Measurements from ENCODE around the gene TRIO. TPM values are rescaled to one million over a fixed set of nuclear protein-coding genes. Genes with fewer than 3 reads are reported as not detected.

TRIO gene
- total RNA-seq, 1 experiment from 2014 or later, result 68.4 TPM

DNA sequence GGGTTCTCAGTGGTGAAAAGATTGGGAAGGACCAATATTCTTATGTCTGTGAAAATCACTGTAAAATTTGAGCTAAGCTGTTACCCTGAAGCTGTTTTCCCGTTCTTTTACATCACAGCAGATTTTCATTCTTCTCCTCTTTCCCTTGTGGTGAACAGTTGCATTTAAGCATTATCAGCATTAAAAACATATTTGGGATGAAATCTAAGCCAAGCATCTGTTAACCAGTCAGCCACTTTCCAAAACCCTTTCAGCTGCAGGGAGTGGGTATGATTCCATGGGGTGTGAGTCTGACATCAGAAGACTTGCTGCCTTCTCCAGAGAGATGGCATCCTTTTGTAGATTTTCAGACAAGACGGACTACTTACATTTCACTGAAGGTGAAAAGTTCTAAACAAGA lies 97.2 kb downstream of the TRIO start:
- H3K27ac ChIP-seq (ENCODE audit: low read depth, low read length), result no peak overlapping the region

DNA sequence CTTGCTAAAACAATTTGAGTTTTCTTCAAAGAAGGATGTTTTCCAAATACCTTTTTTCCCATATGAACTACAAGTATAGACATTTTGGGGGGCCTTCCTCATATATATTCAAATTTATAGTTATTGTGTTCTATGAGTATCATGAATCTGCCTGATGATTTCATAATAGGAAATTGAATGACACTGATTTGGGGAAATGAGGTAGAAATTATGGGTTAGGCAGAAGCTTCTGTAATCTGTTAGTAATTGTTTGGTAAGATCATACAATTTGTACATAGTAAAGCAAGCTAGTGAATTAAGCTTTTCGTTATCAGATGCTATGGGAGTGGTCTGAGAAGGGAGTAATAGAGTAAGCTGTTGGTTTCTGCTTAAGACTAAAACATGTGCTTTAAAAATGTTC lies 98.0 kb downstream of the TRIO start:
- peaks cover 100% of the 10 kb centered on the region for H3K79me2 ChIP-seq (ENCODE audit: insufficient read depth, low read length)
- DNase-seq (ENCODE audit: low read depth, low spot score) (no peak), ATAC-seq (no peak)
- no peaks in the 10 kb centered on the region for H3K9me2 ChIP-seq (ENCODE audit: insufficient read depth)
- POLR2A ChIA-PET, result no interaction called here
- TF ChIP-seq JUND (IDR thresholded peaks at IDR 0.05), result no peak
- TF ChIP-seq ZFX (IDR thresholded peaks at IDR 0.05), result no peak
- TF ChIP-seq TCF7L2 (IDR thresholded peaks at IDR 0.05; ENCODE audit: borderline replicate concordance, extremely low read depth, insufficient read depth, insufficient read length), result no peak
- TF ChIP-seq EZH2 (IDR thresholded peaks at IDR 0.05), result no peak
- TF ChIP-seq, protein P1, sequence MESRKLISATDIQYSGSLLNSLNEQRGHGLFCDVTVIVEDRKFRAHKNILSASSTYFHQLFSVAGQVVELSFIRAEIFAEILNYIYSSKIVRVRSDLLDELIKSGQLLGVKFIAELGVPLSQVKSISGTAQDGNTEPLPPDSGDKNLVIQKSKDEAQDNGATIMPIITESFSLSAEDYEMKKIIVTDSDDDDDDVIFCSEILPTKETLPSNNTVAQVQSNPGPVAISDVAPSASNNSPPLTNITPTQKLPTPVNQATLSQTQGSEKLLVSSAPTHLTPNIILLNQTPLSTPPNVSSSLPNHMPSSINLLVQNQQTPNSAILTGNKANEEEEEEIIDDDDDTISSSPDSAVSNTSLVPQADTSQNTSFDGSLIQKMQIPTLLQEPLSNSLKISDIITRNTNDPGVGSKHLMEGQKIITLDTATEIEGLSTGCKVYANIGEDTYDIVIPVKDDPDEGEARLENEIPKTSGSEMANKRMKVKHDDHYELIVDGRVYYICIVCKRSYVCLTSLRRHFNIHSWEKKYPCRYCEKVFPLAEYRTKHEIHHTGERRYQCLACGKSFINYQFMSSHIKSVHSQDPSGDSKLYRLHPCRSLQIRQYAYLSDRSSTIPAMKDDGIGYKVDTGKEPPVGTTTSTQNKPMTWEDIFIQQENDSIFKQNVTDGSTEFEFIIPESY (IDR thresholded peaks at IDR 0.05; ENCODE audit: extremely low read depth, insufficient replicate concordance, low read length), result no peak
- no peak for TF ChIP-seq EGR1 (IDR thresholded peaks at IDR 0.05; ENCODE audit: low read depth)
- TF ChIP-seq, protein P2, sequence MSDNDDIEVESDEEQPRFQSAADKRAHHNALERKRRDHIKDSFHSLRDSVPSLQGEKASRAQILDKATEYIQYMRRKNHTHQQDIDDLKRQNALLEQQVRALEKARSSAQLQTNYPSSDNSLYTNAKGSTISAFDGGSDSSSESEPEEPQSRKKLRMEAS (IDR thresholded peaks at IDR 0.05), result no peak
- TF ChIP-seq SP1 (IDR thresholded peaks at IDR 0.05; ENCODE audit: low read depth), result no peak
- CTCF ChIA-PET, result no interaction called here
- RAD21 ChIA-PET (ENCODE audit: low non-redundant PET in 1 of 2, low total read pairs in 2 of 2, uncharacterized antibody in 2 of 2, unreplicated experiment in 2 of 2), result no interaction called here
- BruUV-seq (replicated peaks), result no TSS peak
- H3K27me3 ChIP-seq (ENCODE audit: insufficient read depth, low read length), result no peaks in the 10 kb centered on the region
- H3K9ac ChIP-seq (ENCODE audit: low read length), result no peak overlapping the region
- H3K4me3 ChIP-seq (replicated peaks in 1 of 2; ENCODE audit: low read depth in 1 of 2, low read length in 2 of 2), result no peak overlapping the region
- no peaks in the 10 kb centered on the region for H3K36me3 ChIP-seq (ENCODE audit: control insufficient read depth in 1 of 2, insufficient read depth in 2 of 2, low read length in 2 of 2)
- no peaks in the 10 kb centered on the region for H3K4me1 ChIP-seq (ENCODE audit: control insufficient read depth in 1 of 2, insufficient read depth in 2 of 2, low read length in 2 of 2)
- intact Hi-C loops (cut with micrococcal nuclease), result no loop called here
- no peak overlapping the region for H3K27ac ChIP-seq (ENCODE audit: low read depth, low read length)
- H2AFZ ChIP-seq (ENCODE audit: low read depth, low read length, poor library complexity, severe bottlenecking), result no peak overlapping the region
- H3K9me3 ChIP-seq (ENCODE audit: control insufficient read depth in 1 of 2, insufficient read depth in 1 of 2, low read depth in 1 of 2, low read length in 2 of 2), result no peaks in the 10 kb centered on the region
- H3K4me2 ChIP-seq (ENCODE audit: low read length), result no peak overlapping the region
- H4K20me1 ChIP-seq (ENCODE audit: insufficient read depth), result peaks cover 11% of the 10 kb centered on the region; the same call in 1 of the 2 replicates

More for the DNA sequence above, 97.2 kb downstream of the TRIO start:
- no peak overlapping the region for H3K4me2 ChIP-seq (ENCODE audit: low read length)
- H3K36me3 ChIP-seq (ENCODE audit: control insufficient read depth in 1 of 2, insufficient read depth in 2 of 2, low read length in 2 of 2), result no peaks in the 10 kb centered on the region
- CTCF ChIA-PET, result no interaction called here
- no peaks in the 10 kb centered on the region for H3K9me3 ChIP-seq (ENCODE audit: control insufficient read depth in 1 of 2, insufficient read depth in 1 of 2, low read depth in 1 of 2, low read length in 2 of 2)
- RAD21 ChIA-PET (ENCODE audit: low non-redundant PET in 1 of 2, low total read pairs in 2 of 2, uncharacterized antibody in 2 of 2, unreplicated experiment in 2 of 2), result no interaction called here
- TF ChIP-seq, protein P3, sequence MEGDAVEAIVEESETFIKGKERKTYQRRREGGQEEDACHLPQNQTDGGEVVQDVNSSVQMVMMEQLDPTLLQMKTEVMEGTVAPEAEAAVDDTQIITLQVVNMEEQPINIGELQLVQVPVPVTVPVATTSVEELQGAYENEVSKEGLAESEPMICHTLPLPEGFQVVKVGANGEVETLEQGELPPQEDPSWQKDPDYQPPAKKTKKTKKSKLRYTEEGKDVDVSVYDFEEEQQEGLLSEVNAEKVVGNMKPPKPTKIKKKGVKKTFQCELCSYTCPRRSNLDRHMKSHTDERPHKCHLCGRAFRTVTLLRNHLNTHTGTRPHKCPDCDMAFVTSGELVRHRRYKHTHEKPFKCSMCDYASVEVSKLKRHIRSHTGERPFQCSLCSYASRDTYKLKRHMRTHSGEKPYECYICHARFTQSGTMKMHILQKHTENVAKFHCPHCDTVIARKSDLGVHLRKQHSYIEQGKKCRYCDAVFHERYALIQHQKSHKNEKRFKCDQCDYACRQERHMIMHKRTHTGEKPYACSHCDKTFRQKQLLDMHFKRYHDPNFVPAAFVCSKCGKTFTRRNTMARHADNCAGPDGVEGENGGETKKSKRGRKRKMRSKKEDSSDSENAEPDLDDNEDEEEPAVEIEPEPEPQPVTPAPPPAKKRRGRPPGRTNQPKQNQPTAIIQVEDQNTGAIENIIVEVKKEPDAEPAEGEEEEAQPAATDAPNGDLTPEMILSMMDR (IDR thresholded peaks at IDR 0.05 in 2 of 3, conservative IDR thresholded peaks at IDR 0.05 in 1 of 3; ENCODE audit: borderline replicate concordance in 1 of 3, insufficient read depth in 1 of 3, low read depth in 2 of 3, low read length in 2 of 3), result no peak
- TF ChIP-seq RAD21 (IDR thresholded peaks at IDR 0.05; ENCODE audit: low read depth) (no peak), JUND (IDR thresholded peaks at IDR 0.05) (no peak), ELF1 (IDR thresholded peaks at IDR 0.05; ENCODE audit: borderline replicate concordance, low read depth) (no peak), POLR2A (IDR thresholded peaks at IDR 0.05; ENCODE audit: borderline replicate concordance, extremely low read depth, insufficient read depth, insufficient read length) (no peak)
- peaks cover 100% of the 10 kb centered on the region for H3K79me2 ChIP-seq (ENCODE audit: insufficient read depth, low read length)
- no TSS peak for BruUV-seq (replicated peaks)
- no peak overlapping the region for H2AFZ ChIP-seq (ENCODE audit: low read depth, low read length, poor library complexity, severe bottlenecking)
- no peaks in the 10 kb centered on the region for H3K27me3 ChIP-seq (ENCODE audit: insufficient read depth, low read length)
- ATAC-seq (no peak), DNase-seq (ENCODE audit: low read depth, low spot score) (no peak)
- H3K9me2 ChIP-seq (ENCODE audit: insufficient read depth), result no peaks in the 10 kb centered on the region
- H3K4me1 ChIP-seq (ENCODE audit: control insufficient read depth in 1 of 2, insufficient read depth in 2 of 2, low read length in 2 of 2), result no peaks in the 10 kb centered on the region
- POLR2A ChIA-PET, result no interaction called here
- no peak overlapping the region for H3K9ac ChIP-seq (ENCODE audit: low read length)
- no peak overlapping the region for H3K4me3 ChIP-seq (replicated peaks in 1 of 2; ENCODE audit: low read depth in 1 of 2, low read length in 2 of 2)
- intact Hi-C loops (cut with micrococcal nuclease), result no loop called here
- peaks cover 11% of the 10 kb centered on the region; the same call in 1 of the 2 replicates for H4K20me1 ChIP-seq (ENCODE audit: insufficient read depth)

Data from HCT116 (cell line).